ENCODE data around the gene CETN1.

DNA sequence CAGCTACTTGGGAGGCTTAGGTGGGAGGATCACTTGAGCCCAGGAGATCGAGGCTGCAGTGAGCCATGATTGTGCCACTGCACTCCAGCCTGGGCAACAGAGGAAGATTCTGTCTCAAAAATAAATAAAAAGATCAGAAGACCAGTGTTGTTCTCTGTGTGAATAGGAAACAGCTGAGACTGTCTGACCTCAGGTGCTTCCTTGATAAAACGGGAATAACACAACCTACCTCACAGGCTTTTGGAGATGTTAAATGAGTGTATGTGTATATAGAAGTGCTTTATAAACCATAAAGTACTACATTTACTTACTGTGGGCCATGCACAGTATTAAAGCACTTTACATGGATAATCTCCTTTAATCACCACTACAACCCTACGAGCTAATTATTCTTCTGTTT is 9.9 kb upstream of the CETN1 start:
- TF ChIP-seq, protein P1, sequence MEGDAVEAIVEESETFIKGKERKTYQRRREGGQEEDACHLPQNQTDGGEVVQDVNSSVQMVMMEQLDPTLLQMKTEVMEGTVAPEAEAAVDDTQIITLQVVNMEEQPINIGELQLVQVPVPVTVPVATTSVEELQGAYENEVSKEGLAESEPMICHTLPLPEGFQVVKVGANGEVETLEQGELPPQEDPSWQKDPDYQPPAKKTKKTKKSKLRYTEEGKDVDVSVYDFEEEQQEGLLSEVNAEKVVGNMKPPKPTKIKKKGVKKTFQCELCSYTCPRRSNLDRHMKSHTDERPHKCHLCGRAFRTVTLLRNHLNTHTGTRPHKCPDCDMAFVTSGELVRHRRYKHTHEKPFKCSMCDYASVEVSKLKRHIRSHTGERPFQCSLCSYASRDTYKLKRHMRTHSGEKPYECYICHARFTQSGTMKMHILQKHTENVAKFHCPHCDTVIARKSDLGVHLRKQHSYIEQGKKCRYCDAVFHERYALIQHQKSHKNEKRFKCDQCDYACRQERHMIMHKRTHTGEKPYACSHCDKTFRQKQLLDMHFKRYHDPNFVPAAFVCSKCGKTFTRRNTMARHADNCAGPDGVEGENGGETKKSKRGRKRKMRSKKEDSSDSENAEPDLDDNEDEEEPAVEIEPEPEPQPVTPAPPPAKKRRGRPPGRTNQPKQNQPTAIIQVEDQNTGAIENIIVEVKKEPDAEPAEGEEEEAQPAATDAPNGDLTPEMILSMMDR (IDR thresholded peaks at IDR 0.05): no peak
- TF ChIP-seq POLR2A (IDR thresholded peaks at IDR 0.05): no peak

All from uterus (tissue), 2 donors.